Mesenteric fat pad (tissue), 1 donor: ENCODE results near the gene MXD1. TPM values are rescaled to one million over a fixed set of nuclear protein-coding genes. Genes with fewer than 3 reads are reported as not detected.
"Not testable (repeated sequence)": the region's sequence is repeated elsewhere in the genome, so short reads cannot be mapped to it uniquely, and the experiment has no call there.

Experiments
- DNase-seq: peaks from one replicate; pipeline ENCODE4 v3.0.0-alpha.2; 2020; ENCODE audit warnings: low spot score
- long read RNA-seq: library from polyadenylated mRNA; unstranded; transcript quantifications from one replicate; pipeline ENCODE4 v2.0.0, GENCODE V29; 2020
- total RNA-seq: library from RNA; stranded (reverse); fragmentation: NEBNext Ultra II Directional; extraction: Animal tissue kit (Norgen Biotek cat#: 25700); gene quantifications from one replicate; pipeline ENCODE4 v1.2.1, GENCODE V29; 2021
- donor health status: DM: yes; HTN: yes; CAD: no.

MXD1 gene, protein sequence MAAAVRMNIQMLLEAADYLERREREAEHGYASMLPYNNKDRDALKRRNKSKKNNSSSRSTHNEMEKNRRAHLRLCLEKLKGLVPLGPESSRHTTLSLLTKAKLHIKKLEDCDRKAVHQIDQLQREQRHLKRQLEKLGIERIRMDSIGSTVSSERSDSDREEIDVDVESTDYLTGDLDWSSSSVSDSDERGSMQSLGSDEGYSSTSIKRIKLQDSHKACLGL
- total RNA-seq: 35.1 TPM
- long read RNA-seq, full-length matches to known transcripts: 3 of 23 reads
- long read RNA-seq, partial matches to known transcripts: 12 of 23 reads
- long read RNA-seq, other reads (novel, unspliced or antisense): 8 of 23 reads

DNA sequence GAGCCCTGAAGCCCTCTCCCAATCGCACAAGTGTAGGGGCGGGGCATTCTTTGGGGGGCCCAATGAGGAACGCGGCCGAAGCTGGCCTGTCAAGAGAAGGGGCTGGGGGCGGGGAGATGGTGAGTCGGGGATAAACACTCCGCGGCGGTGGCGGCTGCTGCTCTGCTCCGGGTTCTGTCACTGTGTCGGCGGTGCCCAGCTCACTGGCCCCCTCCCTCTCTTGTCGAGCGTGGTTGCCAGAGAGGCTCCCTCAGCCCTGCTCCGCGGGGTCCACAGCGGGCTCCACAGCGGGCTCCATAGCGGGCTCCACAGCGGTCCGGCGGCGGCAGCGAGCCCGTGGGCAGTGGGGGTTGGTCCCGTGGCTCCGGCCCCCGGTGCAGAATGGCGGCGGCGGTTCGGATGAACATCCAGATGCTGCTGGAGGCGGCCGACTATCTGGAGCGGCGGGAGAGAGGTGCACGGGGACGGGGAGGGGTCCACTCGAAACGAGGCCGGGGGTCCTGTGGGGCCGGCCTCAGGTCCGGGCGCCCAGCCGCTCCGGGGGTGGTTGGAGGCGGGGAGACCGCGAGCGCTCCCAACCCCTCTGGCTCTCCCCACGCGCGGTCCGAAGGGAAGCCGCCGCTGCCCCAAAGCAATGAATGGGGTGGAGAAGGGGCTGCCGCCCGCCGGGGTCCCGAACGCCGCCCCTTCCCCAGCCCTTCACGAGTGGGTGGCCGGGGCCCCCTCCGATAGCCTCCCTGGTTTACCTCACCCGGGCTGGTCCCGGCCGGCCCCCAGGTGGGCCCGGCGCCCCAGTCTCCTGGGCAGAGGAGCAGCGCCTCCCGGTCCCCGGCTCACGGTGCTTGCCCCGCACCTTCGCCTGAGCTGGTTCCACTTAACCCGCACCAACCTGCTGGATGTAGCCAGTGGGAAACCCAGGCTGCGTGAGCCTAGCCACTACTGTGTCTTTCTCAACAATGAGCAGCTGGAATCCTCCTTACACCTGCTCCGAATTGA, at the start of gene MXD1:
Gene MXD1 (plus strand): TSS at position 160 of the 996 bp plus-strand sequence. CDS start 222 bp downstream, at position 382.
- DNase-seq: peak; percentile 99

DNA sequence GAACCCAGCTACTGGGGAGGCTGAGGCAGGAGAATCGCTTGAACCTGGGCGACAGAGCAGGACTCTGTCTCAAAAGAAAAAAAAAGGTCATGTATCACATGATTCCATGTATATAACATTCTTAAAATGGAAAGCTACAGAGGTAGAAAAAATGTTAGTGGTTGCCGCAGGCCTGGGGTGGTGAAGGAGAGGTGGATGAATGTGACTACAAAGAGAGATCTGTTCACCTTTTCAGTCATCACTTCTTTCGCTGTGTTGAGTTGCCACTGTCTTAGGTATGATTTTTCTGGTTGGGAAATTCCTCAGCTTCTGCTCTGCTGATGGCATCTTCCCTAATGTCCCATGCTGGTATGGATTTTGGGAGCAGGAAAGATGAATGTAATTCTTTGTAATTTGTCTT, 26.5 kb upstream of the MXD1 start:
- DNase-seq: no peak

DNA sequence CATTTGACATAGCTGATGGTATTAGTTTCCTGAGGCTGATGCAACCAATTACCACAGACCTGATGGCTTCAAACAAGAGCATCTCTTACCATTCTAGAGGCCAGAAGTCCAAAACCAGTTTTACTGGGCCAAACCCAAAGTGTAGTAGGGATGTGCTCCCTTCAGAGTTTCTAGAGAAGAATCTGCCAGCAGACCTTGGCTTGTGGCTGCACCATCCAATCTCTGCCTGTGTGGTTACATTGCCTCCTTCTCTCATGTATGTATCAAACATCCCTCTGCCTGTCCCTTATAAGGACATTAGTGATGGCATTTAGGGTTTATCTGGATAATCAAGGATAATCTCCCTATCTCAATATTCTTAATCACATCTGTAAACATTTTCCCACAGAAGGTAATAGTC, 25.6 kb upstream of the MXD1 start:
- no peak for DNase-seq

DNA sequence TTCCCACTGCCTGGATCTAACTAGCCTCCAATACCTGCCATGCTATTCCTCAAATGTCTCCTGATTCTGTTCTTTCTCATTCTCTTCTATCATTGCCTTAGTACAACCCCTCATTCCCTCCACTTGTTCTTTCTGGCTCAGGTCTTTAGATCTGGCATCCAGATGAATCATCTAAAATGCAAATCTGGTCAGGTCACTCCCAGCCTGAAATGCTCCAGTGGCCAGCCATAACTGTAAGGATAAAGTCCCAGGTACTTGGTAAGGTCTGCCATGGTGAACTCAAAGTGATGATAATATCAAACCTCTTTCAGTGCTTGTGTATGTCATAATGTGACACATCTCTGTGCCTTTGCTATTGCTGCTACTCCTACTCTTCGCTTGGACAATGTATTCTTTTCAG, 24.0 kb upstream of the MXD1 start:
- no peak for DNase-seq

DNA sequence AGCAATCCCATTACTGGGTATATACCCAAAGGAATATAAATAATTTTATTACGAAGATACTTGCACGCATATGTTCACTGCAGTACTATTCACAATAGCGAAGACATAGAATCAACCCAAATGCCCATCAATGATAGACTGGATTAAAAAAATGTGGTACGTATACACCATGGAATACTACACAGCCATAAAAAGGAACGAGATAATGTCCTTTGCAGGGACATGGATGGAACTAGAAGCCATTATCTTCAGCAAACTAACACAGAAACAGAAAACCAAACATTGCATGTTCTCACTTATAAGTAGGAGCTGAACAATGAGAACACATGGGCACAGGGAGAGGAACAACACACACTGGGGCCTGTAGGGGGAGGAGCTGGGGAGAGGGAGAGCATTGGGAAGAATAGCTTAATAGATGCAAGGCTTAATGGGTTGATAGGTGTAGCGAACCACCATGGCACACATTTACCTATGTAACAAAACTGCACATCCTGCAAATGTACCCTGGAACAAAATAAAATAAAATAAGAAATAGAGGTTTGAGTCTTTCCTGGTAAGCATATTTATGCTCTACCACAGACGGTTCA, 22.0 kb upstream of the MXD1 start:
- not testable (repeated sequence) for DNase-seq

DNA sequence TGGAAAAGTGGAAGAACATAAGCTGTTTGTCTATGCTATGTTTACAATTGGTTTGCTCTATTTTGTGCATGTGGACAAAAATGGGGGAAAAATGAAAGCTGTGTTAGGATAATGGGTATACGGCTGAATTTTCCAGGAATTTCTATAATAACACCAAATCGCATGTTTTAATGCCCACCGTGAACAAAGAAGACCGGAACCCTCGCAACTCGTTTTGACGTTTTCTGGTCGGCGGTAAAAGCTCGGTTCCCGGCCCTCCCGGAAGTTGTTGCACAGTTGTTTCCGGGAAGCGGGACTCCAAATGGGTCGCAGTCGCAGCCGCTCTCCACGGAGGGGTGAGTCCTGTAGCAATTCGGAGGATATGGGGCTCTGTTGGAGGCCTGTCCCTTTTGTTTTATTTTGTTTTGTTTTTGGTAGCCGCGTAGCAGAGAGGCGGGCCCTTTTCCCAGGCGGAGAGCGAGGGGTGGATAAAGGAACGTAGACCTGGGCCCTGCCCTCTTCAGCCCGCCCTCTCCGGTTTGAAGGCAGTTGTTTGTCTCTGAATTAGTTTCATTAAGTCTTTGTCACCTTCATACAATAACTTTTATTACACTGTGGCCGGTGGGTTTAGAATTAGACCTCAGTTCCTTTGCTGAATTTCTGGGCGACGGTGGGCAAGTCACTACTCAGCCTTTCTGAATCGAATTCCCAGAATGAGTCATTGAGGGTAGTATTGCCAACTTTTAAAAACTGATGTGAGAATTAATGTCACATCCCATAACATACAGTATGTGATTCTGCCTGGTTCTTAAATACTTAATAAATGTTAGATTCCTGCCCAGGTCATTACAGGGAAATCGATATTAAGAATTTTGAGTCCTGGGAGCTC, 21.0 kb upstream of the MXD1 start, which contains the start of gene SNRNP27:
Gene SNRNP27 (plus strand): TSS at position 273 of the 868 bp plus-strand sequence. CDS start 29 bp downstream, at position 302.
- no peak for DNase-seq

DNA sequence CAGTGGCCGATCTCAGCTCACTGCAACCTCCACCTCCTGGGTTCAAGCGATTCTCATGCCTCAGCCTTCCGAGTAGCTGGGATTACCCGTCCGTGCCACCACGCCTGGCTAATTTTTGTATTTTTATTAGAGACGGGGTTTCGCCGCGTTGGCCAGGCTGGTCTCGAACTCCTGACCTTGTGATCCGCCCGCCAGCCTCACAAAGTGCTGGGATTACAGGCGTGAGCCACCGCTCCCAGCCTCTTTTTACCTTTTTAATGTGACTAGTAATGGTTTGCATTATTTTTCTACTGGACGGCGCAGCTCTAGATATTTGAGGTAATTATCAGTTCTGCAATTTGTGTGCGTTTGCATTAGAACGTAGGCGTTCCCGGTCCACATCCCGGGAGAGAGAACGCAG, 20.2 kb upstream of the MXD1 start:
- DNase-seq: not testable (repeated sequence)

DNA sequence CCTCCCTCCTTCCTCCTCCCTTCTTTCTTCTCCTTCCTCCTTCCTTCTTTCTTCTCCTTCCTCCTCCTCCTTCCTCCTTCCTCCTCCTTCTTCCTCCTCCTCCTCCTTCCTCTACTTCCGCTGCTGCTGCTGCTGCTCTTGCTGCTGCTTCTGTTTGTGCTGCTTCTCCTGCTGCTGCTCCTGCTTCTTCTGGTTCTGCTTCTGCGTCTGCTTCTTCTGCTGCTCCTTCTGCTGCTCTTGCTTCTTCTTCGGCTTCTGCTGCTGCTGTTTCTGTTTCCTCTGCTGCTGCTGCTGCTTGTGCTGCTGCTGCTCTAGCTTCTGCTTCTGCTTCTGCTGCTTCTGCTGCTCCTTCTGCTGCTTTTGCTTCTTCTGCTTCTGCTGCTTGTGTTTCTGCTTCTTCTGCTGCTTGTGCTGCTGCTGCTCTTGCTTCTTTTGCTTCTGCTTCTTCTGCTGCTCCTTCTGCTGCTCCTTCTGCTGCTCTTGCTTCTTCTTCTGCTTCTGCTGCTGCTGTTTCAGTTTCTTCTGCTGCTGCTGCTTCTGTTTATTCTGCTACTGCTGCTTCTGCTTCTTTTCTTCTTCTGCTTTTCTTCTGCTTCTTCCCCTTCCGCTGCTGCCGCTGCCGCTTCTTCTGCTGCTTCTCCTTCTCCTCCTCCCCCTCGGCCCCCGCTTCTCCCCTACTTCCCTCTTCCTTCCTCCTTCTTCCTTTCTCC, 12.5 kb upstream of the MXD1 start:
- no peak for DNase-seq

DNA sequence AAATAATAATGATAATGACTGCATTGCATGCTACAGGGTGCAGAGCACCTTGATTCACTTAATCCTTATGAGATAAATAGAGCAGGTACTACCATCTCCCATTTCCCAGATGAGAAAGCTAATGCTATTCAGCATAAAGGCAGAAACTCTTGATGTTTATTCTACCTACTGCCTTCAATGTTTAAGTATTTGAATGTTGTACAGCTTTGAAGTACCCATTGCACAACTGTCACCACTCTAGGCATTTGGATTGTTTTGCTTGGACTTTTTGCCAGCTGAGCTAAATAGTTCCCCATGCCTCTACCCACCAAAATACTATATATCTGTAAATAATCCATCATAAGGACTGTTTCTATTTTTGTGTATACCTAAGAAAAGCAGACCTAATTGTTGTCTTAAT, 7.7 kb upstream of the MXD1 start:
- DNase-seq: no peak

DNA sequence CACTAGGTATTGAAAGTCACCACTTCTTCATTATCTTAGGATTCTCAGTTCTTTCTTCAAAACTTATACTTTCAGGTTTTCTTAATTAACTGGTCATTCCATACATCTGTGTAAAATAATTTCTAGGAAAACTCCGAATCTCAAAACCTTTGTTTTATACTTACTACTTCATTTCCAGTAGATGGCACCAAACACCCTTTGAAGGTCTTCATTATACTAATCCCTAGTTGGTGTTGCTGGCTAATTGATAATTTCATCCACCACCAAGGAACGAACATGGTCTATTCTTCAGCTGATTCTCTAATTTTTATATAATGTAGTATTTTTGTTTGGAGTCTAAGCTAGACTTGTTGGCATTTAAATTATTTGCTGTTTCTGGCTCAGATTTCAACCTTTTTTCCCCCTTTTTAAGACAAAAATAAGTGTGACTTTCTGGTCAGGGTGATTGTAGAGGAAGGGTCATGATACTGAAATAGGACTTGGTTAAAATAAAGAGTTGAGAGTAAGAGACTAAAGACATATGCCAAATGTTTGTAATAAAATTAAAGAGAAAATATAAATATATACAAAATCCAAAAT, 2.8 kb upstream of the MXD1 start:
- no peak for DNase-seq

DNA sequence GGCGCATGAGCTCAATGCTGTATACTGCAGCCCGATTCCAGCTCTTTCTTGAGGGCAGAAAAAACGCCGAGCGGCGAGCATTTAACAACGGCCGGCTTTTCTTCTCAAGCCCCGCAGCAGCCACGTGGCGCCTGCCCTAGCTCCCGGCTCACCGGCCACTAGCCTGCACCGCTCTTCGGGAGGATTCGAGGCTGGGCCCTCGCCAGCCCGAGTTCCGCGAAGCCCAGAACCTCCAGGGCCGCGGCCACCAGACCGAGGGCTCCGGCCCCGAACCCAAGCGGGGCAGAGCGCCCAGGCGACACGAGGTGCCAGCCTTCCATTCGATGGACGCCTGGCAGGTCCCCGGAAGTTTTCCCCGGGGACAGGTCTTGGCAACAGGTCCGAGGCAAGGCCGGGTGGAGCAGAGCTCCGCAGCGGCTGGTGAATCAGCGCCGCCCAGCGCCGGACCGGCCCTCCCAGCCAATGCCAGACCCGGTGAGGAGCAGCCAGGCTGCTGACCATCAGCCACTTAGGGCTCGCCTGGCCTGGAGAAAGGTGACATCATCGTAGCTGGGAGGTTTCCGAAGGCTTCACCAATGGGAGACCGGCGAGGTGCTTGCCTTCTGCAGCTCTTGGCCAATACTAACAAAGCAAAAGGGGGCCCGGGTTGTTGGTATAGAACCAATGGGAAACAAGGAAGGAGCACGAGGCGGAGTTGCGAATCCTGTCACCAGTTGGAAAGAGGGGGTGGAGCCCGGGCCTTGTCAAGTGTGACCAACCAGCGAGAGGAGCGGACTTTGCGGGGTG, 552 bp upstream of the MXD1 start:
- peak; percentile 99 for DNase-seq

DNA sequence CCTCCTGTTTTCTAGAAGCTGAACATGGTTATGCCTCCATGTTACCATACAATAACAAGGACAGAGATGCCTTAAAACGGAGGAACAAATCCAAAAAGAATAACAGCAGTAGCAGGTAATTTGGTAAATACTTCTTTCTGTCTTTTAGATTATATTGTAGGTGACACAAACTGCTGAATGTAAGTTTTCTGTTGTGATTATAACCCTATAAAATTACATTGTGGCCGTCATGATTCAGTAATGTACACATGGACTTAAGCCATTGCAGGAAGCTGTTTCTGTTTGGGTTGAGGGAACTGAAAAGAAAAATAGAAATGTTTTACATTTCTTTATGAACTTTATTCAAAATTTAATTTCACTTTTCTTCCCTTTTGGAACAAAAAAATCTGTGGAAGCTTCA, 1.2 kb downstream of the MXD1 start:
- DNase-seq: no peak

DNA sequence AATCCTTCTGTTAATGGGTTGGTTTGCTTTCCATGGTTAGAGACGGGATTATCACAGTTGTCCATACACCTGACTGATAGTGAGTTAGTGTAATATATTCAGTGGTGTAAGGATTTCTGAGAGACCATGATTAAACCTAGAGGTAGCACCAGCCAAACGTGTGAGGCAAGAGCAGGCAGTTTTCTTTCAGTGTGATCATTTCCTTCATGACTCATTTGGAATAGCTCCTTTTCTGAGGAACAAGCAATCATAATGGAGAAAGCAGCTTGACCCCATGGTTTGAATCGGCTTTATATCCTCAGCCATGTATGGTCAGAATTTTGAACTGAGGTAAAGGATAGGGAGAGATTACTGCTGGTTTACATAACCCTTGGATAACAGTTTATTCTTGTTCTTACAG, 2.9 kb downstream of the MXD1 start:
- no peak for DNase-seq

DNA sequence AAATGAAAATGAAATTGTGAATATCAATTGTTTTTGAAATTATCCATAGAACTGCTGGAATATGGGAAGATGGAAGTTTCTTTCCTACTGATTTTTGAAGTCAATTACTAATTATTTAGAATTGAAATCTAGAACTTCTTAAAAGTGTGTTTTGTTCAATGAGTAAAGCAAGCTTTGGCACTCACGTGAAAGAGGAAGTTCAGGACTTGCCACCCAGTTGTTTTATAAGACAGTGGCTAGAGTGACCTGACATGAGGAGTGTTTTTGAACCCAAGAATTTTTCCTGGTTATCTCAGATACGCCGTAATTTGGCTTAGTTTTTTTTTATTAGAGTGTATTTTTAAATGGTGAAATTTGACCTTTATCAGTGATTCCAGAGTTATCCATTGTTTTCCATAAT, 3.5 kb downstream of the MXD1 start:
- DNase-seq: no peak

DNA sequence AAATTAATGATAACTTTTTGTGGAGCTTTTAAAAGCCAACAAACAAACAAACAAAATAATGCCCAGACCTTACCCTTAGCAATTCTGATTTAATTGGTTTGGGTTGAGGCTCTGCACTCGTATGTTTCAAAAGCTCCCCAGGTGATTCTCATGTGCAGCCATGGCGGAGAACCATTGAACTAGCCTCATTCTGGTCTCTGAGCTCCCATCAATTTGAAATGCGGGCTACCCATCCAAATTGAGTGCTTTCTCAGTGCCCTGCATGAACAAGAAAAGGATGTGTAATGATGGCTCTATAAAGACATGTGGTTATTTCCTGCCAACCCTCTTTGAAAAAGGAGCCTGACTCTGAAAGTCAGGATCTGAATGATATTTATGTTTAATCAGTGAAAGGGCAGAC, 8.2 kb downstream of the MXD1 start:
- no peak for DNase-seq

DNA sequence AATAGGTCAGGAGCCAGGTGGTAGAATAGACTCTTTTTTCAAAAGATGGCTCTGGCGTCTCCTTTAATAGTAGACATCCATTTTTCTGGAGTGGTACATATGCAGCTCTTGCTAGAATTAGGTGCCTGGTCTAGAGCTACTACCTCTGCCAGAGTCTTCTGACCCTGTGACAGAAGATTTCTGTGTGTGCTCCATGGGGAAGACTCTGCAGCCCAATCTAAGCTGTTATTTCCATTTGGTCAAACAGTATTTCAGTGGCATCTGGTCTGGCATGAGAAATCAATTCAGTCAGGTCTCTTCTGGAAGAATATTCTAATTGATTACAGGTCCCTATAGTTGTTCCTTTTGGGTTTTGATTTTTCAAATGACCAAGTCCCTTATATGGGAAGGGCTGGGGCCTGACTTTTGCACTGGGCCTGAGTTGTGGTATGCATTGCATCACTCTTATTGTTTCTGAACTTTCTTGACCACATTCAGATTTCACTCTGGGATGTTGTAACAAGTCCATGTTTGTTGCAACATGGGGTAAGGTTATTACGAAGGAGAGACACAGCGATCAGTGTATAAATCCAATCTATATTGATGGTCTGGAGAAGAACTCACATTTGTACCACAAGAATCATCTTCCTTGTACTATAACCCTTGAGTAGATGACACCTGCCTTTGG, 12.1 kb downstream of the MXD1 start:
- DNase-seq: no peak

DNA sequence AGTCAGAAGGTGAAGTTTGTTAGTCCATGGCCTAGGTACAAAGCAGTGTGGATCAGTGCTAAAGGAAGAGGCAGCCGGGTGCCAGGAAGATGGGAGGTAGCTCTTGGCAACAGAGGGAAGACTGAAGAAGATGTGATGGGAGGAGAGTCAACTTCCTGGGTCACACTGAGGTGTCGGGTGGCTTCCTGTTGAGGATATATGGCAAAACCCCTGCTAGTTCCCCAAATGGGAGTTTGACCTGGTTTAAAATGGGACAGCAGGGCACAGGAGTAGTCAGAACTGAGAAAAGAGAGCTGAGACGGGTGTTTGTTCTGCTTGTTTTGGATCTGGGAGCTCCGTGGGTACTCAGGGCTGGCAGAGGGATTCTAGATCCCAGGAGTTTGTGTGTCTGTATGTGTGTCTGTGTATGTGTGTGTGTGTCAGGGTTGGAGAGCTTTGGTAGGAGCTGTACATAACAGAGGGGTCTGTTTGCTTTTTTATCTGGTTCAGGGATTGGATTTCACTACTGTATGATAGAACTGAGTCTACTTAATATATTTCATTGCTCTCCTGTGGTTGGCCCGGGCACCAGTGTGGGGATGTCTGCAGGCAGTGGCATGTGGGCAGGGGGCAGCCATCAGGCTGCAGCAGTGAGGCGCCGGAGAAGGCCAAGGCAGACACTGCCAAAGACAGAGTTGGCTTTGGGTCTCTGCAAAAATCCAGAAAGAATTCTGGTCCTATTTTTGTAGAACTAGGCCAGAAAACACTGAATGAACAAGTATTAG, 17.1 kb downstream of the MXD1 start:
- DNase-seq: no peak

DNA sequence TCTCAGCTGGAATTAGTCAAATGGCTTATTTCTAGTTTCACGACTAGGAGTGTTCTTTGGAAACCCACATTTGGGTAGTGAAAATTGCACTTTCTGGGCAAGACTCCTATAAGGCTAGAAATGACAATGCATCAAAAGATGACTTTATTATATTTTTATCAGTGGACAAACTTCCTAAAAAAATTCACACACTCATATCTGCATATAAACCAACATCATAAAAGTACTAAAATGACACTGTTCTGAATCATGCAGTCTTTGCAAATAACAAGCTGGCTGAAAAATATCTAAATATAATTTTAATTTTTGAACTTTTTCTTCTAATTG, 17.6 kb downstream of the MXD1 start:
- no peak for DNase-seq
